GM21825 (cell line): Measurements from ENCODE around the gene LMOD1.
"Not testable (repeated sequence)": the region's sequence is repeated elsewhere in the genome, so short reads cannot be mapped to it uniquely, and the experiment has no call there.

ENCODE experiments used
- ATAC-seq: cut with Tn5 transposase; IDR thresholded peaks from one replicate; pipeline ENCODE4 v1.9.1; 2021; ENCODE audit warnings: mild to moderate bottlenecking, moderate library complexity; ENCODE audit not compliant: unreplicated experiment

Gene LMOD1

DNA sequence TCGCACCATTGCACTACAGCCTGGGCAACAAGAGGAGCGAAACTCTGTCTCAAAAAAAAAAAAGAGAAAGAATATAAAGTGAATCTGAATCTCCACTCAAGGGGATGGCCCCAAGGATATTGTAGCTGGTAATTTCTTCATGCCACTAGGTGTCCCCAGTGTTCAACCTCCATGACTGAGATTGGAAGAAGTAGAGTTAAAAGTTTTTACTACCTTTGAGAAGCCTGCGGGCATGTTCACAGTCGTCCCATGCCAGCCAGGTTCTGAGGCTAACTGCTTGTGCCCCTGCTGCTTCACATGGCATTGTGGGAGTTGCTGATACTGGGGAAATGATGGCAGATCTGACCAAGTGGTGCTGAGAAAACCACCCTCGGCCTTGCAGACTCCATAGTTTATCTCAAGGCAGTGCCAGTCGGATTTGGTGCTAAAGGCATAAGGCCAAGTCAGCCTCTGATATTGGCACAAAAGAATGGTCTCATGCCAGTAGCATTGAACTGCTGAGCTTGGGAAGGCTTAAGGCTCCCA is 68.4 kb downstream of the LMOD1 start:
- peak; percentile 51 for ATAC-seq

DNA sequence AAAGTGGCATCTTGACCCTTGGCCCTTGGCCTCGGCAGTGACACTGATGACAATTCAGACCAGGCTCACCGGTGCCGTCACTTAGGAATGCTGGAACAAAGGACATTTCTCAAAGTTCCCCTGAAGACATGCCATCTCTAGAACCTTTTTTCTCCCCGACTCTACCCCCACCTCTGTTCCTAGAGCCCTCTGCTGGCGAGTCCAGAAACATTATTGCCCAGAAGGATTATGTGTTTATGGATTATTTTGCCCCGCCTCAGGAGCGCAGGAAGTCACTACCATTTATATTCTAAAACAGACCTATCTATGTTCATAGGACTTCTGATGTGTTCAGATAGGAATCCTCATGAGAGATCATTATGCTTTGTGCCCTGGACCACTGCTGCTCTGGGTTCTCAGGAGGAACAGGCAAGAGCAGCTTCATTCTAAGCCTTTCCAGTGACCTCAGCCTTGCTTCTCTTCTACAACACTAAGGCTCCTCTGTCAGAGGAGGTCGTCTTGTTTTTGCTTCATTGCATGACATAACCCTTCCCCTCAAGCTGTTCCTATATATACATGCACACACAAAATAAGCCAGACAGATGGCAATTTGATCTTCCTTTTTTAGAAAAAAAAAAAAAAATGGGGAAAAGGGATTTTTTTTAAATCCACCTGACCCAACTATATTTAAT is 70.1 kb downstream of the LMOD1 start:
- ATAC-seq: no peak

DNA sequence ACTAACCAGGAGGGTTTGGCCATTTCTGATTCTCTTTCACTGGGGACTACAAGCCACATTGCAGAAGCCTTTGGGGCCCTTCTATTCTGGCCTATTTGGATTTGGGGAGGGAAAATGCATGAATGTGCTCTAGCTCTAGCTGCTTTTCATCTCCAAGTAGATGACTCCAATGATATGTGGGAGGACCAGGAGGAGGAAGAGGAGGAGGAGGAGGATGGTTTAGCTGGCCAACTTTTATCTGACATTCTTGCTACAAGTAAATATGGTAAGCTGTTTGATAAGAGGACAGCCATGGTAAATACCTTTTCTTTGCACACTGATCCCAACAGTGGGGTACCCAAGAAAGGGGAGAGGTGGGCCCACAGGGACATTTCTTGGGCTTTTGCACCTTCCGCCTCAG is 71.7 kb downstream of the LMOD1 start:
- ATAC-seq: no peak

DNA sequence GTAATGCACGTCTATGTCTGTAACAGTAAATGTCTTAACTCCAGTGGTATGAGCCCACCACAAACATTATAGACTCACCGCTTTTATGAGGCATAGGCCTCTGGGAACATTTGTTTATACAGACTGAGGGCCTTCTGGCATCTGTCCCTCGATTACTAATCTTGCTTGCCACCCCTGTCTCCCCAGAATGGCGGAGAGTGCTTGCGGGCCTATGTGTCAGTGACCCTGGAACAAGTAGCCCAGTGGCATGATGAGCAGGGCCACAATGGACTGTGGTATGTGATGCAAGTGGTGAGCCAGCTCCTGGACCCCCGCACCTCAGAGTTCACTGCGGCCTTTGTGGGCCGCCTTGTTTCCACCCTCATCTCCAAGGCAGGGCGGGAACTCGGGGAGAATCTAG is 76.0 kb downstream of the LMOD1 start:
- ATAC-seq: no peak

DNA sequence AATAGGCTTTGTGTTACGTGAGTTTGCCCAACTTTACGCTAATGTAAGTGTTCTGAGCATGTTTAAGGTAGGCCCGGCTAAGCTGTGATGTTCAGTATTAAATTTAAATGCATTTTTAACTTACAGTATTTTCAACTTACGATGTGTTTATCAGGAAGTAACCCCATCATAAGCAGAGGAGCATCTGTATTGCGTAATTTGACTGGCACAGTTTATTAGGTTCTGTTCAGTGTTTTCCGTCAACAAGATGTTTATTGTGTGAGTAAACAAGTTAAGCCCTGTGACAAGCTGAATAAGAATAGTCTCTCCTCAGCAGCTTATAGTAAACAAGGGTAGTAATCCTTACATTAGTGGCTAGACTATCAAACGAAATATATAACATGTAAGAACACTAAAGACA is 84.9 kb downstream of the LMOD1 start:
- ATAC-seq: no peak

DNA sequence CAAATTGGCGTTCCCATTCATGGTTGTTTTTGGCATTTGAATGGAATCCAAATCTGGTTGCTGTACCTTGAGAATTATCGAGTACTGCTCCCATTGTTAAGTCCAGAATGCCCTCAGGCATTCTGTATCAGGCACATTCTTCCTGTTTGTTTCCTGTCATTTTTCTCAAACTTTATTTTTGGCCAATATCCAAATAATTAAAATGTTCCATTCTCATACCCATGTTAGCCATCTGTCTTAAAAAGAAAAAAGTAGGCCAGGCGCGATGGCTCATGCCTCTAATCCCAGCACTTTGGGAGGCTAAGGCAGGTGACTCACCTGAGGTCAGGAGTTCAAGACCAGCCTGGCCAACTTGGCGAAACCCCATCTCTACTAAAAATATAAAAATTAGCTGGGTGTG is 86.9 kb downstream of the LMOD1 start:
- no peak for ATAC-seq

DNA sequence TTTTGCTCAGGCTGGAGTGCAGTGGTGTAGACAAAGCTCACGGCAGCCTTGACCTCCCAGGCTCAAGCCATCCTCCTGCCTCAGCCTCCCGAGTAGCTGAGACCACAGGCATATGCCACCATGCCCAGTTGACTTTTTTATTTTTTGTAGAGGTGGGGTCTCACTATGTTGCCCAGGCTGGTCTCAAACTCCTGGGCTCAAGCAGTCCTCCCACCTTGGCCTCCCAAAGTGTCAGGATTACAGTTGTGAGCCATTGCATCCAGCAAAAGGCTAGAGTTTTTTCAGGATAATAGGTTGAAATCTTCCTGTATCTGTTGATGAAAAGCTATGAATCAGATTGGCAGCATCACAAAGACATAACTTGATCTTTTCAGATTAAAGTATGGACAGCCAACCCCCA is 89.6 kb downstream of the LMOD1 start:
- ATAC-seq: not testable (repeated sequence)

DNA sequence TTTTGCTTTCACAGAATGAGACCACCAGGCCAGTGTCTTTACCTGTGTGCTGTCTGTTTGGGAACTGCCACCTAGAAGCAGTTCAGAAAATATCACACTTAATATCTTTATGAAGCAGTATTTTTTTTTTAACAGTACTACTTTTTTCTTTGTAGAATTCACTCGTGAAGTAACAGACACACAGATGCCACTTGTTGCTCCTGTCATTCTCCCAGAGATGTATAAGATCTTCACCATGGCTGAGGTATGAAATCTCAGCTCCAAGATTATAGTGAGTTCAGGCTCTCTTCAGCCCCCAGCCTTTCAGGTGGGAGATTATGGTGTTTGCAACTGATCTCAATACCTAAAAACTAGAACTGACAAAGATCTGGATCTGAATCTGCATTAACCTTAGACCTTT is 94.4 kb downstream of the LMOD1 start:
- ATAC-seq: no peak

DNA sequence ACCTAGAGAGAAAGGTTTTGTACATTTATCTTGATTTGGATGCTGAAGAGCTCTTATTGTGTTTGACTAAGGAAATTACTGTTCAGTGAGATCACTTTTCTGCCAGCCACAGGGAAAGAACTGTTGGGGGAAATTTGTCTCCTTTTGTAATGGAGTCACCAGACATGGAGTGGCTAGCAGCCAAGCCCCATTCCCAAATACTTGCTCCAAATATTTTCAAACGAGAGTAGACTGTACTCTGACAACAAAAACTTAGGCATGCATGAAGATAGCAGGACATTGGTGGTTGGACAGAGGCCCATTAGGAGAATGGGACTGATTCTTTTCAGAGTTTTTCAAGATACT is 96.3 kb downstream of the LMOD1 start:
- no peak for ATAC-seq

DNA sequence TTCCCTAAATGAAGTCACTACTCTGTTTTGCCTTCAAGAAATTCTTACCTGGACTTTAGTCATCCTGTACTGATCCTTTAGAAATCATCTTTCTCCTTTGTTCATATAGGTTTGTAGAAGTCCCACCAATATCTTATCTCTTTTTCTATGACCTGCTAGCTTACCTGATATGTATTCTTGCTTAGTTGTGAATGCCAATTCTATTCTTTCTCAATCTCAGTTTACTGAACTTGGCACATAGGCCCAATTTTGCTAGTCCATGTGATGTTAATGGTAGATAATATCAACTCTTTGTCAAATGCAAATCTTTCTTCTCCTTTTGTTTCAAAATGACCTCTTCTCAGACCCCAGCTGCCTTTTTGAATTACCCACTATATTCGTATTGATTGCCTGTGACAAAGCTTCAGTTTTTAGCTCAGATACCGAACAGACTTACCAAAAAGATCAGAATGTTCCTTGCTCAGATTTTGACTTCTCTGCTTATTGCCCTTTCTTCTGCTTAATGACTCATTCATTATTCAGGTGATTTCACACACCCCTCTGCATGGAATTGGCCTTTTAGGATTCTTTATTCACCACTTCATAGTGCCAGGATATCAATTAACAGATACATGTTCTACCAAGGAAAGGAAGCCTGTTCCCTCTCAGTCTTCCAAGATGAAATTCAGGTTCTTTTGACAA is 96.8 kb downstream of the LMOD1 start:
- no peak for ATAC-seq

DNA sequence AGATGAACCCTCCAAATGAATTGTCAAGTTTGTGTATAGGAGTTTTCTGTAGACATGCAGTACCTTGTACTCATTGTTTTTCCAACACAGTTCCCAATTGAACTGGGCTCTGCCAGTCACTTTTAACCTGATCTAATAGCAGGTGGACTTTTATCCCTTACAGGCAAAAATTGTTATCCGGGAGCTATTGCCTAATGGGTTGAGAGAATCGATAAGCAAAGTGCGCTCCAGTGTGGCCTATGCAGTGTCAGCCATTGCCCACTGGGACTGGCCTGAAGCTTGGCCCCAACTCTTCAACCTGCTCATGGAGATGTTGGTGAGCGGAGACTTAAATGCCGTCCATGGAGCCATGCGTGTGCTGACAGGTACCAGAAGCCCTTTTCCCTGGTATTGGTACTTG is 98.1 kb downstream of the LMOD1 start:
- ATAC-seq: no peak

DNA sequence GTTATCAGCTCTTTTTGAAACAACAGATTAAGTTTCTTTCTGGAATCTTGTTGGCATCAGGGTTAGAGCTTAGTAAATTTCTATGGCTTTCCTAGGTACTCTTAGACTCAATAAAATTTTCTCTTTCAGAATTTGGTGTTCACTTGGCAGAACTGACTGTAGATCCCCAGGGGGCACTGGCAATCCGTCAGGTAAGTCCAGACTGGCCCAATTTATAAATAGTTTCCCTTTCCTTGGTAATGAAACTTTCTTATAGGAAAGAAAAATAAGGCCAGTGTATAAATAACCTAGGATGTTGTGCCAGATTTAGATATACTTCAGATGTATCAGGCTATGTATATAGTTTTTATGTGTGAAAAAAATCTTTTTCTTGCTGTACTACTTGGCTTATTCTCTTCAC is 99.2 kb downstream of the LMOD1 start:
- no peak for ATAC-seq
